ENCODE results near the gene TAF3.

TAF3 gene

DNA sequence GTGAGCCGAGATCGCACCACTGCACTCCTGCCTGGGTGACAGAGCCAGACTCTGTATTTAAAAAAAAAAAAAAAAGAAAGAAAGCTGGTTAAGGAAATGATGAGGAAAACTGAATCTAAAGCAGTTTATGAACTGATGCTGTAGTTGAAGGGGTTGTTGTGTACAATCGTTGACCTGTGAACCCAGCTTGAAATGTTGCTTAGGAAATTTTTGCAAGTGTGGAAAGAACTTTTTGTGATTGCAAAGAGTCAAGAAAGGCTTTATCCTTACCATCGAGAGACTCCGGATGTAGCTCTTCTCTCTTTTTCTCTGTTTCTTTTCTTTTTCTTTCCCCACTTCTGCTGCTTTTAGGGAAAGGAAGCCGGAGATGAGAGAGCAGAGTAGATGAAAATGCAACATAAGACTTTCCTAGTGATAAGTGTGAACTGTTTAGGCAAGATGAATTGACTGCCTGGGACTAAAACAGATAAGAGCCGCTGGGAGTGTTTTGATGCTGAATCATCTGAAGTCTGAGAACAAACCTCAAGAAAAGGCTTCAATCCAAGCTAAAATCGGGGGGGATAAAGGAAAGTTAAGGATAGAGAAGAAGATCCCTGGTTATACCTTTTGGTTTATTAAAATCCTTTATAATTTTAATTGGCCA lies 69.0 kb downstream of the TAF3 start:
- no peak overlapping the region for H3K9ac ChIP-seq (ENCODE audit: low read length)
- H3K27me3 ChIP-seq (ENCODE audit: control insufficient read depth in 1 of 2, insufficient read depth in 2 of 2, low read length in 2 of 2) = no peaks in the 10 kb centered on the region
- H3K4me1 ChIP-seq (ENCODE audit: insufficient read depth, low read length) = no peaks in the 10 kb centered on the region
- H3K27ac ChIP-seq (ENCODE audit: low read depth, low read length) = no peak overlapping the region
- no peak overlapping the region for H3K4me3 ChIP-seq (ENCODE audit: low read depth in 1 of 2, low read length in 2 of 2)
- H3K36me3 ChIP-seq (ENCODE audit: insufficient read depth, low read length) = no peaks in the 10 kb centered on the region
- H3K9me3 ChIP-seq (ENCODE audit: low read length) = no peaks in the 10 kb centered on the region

GRCh38 chr10:7889947-7890542 lies 71.7 kb downstream of the TAF3 start:
- Histone ChIP-seq H3K4me3 (ENCODE audit: low read depth in 1 of 2, low read length in 2 of 2) (no peak overlapping the region), H3K27ac (ENCODE audit: low read depth, low read length) (no peak overlapping the region)

GRCh38 chr10:7890781-7891180 lies 72.5 kb downstream of the TAF3 start:
- H3K27me3 ChIP-seq (ENCODE audit: control insufficient read depth in 1 of 2, insufficient read depth in 2 of 2, low read length in 2 of 2) = no peaks in the 10 kb centered on the region
- H3K9me3 ChIP-seq (ENCODE audit: low read length) = no peaks in the 10 kb centered on the region
- H3K4me3 ChIP-seq (ENCODE audit: low read depth in 1 of 2, low read length in 2 of 2) = no peak overlapping the region
- no peaks in the 10 kb centered on the region for H3K4me1 ChIP-seq (ENCODE audit: insufficient read depth, low read length)
- H3K27ac ChIP-seq (ENCODE audit: low read depth, low read length) = no peak overlapping the region
- H3K36me3 ChIP-seq (ENCODE audit: insufficient read depth, low read length) = no peaks in the 10 kb centered on the region
- no peak overlapping the region for H3K9ac ChIP-seq (ENCODE audit: low read length)

More at GRCh38 chr10:7889947-7890542, 71.7 kb downstream of the TAF3 start:
- Histone ChIP-seq H3K4me1 (ENCODE audit: insufficient read depth, low read length) (no peaks in the 10 kb centered on the region), H3K27me3 (ENCODE audit: control insufficient read depth in 1 of 2, insufficient read depth in 2 of 2, low read length in 2 of 2) (no peaks in the 10 kb centered on the region), H3K36me3 (ENCODE audit: insufficient read depth, low read length) (no peaks in the 10 kb centered on the region), H3K9me3 (ENCODE audit: low read length) (no peaks in the 10 kb centered on the region), H3K9ac (ENCODE audit: low read length) (no peak overlapping the region)

DNA sequence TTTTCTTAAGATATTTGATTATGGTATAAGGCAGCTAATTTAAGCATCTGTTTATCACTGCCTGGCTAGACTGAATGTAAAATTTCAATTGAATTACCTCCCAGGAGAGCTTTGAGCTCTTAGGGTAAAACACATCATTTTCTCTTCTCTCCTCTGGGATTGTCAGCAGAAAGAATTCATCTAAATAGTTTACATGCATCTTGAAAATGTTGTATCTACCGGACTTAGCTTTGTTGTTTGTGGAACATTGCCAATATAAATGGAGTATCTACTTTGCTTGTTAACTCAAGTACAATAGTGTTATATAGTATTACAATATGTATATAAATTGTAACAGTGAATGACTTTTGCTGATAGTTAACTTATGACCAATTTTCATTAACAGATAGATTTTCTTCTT lies 73.3 kb downstream of the TAF3 start:
- Histone ChIP-seq H3K9me3 (ENCODE audit: low read length) (no peaks in the 10 kb centered on the region), H3K4me1 (ENCODE audit: insufficient read depth, low read length) (no peaks in the 10 kb centered on the region), H3K36me3 (ENCODE audit: insufficient read depth, low read length) (no peaks in the 10 kb centered on the region), H3K27me3 (ENCODE audit: control insufficient read depth in 1 of 2, insufficient read depth in 2 of 2, low read length in 2 of 2) (no peaks in the 10 kb centered on the region), H3K27ac (ENCODE audit: low read depth, low read length) (no peak overlapping the region), H3K9ac (ENCODE audit: low read length) (no peak overlapping the region), H3K4me3 (ENCODE audit: low read depth in 1 of 2, low read length in 2 of 2) (no peak overlapping the region)

GRCh38 chr10:7892146-7892545 lies 73.8 kb downstream of the TAF3 start:
- Histone ChIP-seq H3K4me3 (ENCODE audit: low read depth in 1 of 2, low read length in 2 of 2) (no peak overlapping the region), H3K4me1 (ENCODE audit: insufficient read depth, low read length) (no peaks in the 10 kb centered on the region), H3K27me3 (ENCODE audit: control insufficient read depth in 1 of 2, insufficient read depth in 2 of 2, low read length in 2 of 2) (no peaks in the 10 kb centered on the region), H3K9me3 (ENCODE audit: low read length) (no peaks in the 10 kb centered on the region), H3K36me3 (ENCODE audit: insufficient read depth, low read length) (no peaks in the 10 kb centered on the region), H3K9ac (ENCODE audit: low read length) (no peak overlapping the region), H3K27ac (ENCODE audit: low read depth, low read length) (no peak overlapping the region)

DNA sequence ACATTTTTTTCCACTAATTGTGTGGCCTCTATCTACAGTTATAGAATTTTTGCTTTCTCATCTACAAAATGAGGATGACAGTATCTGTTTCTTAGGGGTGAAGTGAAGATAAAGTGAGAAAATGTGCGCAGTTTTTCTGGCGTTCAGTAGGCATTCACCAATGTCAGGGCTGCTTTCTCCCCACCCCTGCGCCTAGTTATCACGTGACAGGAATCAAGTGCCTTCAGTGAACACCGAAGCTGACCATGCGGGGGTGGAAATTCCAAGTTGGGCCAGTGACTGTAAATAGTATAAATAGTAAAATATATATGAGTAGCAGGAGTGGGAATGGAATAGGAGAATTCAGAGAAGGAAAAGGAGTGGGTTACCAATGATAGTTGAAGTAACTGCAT lies 77.4 kb downstream of the TAF3 start:
- H3K9me3 ChIP-seq (ENCODE audit: low read length) = no peaks in the 10 kb centered on the region
- H3K27me3 ChIP-seq (ENCODE audit: control insufficient read depth in 1 of 2, insufficient read depth in 2 of 2, low read length in 2 of 2) = no peaks in the 10 kb centered on the region
- H3K36me3 ChIP-seq (ENCODE audit: insufficient read depth, low read length) = no peaks in the 10 kb centered on the region
- no peak overlapping the region for H3K27ac ChIP-seq (ENCODE audit: low read depth, low read length)
- H3K4me1 ChIP-seq (ENCODE audit: insufficient read depth, low read length) = no peaks in the 10 kb centered on the region
- no peak overlapping the region for H3K4me3 ChIP-seq (ENCODE audit: low read depth in 1 of 2, low read length in 2 of 2)
- no peak overlapping the region for H3K9ac ChIP-seq (ENCODE audit: low read length)

GRCh38 chr10:7896297-7896696 lies 78.0 kb downstream of the TAF3 start:
- Histone ChIP-seq H3K9me3 (ENCODE audit: low read length) (no peaks in the 10 kb centered on the region), H3K36me3 (ENCODE audit: insufficient read depth, low read length) (no peaks in the 10 kb centered on the region), H3K9ac (ENCODE audit: low read length) (no peak overlapping the region), H3K4me1 (ENCODE audit: insufficient read depth, low read length) (no peaks in the 10 kb centered on the region), H3K27ac (ENCODE audit: low read depth, low read length) (no peak overlapping the region), H3K4me3 (ENCODE audit: low read depth in 1 of 2, low read length in 2 of 2) (no peak overlapping the region), H3K27me3 (ENCODE audit: control insufficient read depth in 1 of 2, insufficient read depth in 2 of 2, low read length in 2 of 2) (no peaks in the 10 kb centered on the region)

DNA sequence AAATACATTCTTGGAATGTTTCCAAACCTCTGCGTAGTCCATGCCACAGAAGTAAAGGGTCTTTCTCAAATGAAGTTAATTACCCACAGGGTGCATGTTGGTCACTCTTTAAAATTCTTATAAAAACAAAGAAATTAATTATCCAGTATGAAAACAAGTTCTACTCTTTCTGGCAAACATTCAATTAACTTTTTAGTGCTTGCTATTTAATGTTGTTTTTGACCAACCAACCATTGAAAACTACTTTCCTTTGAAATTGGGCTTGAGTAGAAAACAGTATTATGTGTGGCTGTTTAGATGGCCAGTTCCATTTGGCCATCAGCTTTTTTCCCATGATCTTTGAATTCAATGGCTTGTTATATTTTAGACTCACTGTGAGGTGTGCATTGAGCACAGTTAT lies 83.0 kb downstream of the TAF3 start:
- no peaks in the 10 kb centered on the region for H3K4me1 ChIP-seq (ENCODE audit: insufficient read depth, low read length)
- no peaks in the 10 kb centered on the region for H3K27me3 ChIP-seq (ENCODE audit: control insufficient read depth in 1 of 2, insufficient read depth in 2 of 2, low read length in 2 of 2)
- H3K9ac ChIP-seq (ENCODE audit: low read length) = no peak overlapping the region
- no peak overlapping the region for H3K27ac ChIP-seq (ENCODE audit: low read depth, low read length)
- H3K4me3 ChIP-seq (ENCODE audit: low read depth in 1 of 2, low read length in 2 of 2) = no peak overlapping the region
- H3K36me3 ChIP-seq (ENCODE audit: insufficient read depth, low read length) = no peaks in the 10 kb centered on the region
- no peaks in the 10 kb centered on the region for H3K9me3 ChIP-seq (ENCODE audit: low read length)

DNA sequence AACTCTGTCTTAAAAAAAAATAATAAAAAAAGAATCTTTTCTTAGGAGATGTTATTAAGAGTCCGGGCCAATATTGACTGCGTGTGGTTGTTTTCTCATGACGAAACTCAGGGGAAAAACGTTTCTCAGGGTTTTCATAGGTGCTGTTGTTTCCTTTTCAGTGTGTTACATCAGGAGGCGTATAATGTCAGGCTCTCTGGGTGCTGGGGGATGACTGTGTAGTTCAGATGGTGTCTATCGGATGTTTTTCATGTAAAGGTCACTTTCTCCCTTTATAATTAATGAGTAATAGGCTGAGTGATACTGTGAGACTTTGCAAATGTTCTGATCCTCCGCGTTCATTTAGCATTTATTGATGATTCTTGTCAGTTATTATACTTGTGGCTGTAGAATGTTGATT lies 84.1 kb downstream of the TAF3 start:
- Histone ChIP-seq H3K9ac (ENCODE audit: low read length) (no peak overlapping the region), H3K27me3 (ENCODE audit: control insufficient read depth in 1 of 2, insufficient read depth in 2 of 2, low read length in 2 of 2) (no peaks in the 10 kb centered on the region), H3K9me3 (ENCODE audit: low read length) (no peaks in the 10 kb centered on the region), H3K4me1 (ENCODE audit: insufficient read depth, low read length) (no peaks in the 10 kb centered on the region), H3K27ac (ENCODE audit: low read depth, low read length) (no peak overlapping the region), H3K4me3 (ENCODE audit: low read depth in 1 of 2, low read length in 2 of 2) (no peak overlapping the region), H3K36me3 (ENCODE audit: insufficient read depth, low read length) (no peaks in the 10 kb centered on the region)

- Histone ChIP-seq H3K27ac (ENCODE audit: low read depth, low read length) (no peak overlapping the region), H3K27me3 (ENCODE audit: control insufficient read depth in 1 of 2, insufficient read depth in 2 of 2, low read length in 2 of 2) (no peaks in the 10 kb centered on the region), H3K9me3 (ENCODE audit: low read length) (no peaks in the 10 kb centered on the region), H3K4me3 (ENCODE audit: low read depth in 1 of 2, low read length in 2 of 2) (no peak overlapping the region), H3K9ac (ENCODE audit: low read length) (no peak overlapping the region), H3K4me1 (ENCODE audit: insufficient read depth, low read length) (no peaks in the 10 kb centered on the region), H3K36me3 (ENCODE audit: insufficient read depth, low read length) (no peaks in the 10 kb centered on the region)
Measured at GRCh38 chr10:7903851-7904250, 85.5 kb downstream of the TAF3 start.

GRCh38 chr10:7906128-7906527 lies 87.8 kb downstream of the TAF3 start:
- Histone ChIP-seq H3K4me1 (ENCODE audit: insufficient read depth, low read length) (no peaks in the 10 kb centered on the region), H3K9ac (ENCODE audit: low read length) (no peak overlapping the region), H3K9me3 (ENCODE audit: low read length) (no peaks in the 10 kb centered on the region), H3K27ac (ENCODE audit: low read depth, low read length) (no peak overlapping the region), H3K36me3 (ENCODE audit: insufficient read depth, low read length) (no peaks in the 10 kb centered on the region), H3K4me3 (ENCODE audit: low read depth in 1 of 2, low read length in 2 of 2) (no peak overlapping the region), H3K27me3 (ENCODE audit: control insufficient read depth in 1 of 2, insufficient read depth in 2 of 2, low read length in 2 of 2) (no peaks in the 10 kb centered on the region)

GRCh38 chr10:7908541-7909210 lies 90.4 kb downstream of the TAF3 start:
- H3K9ac ChIP-seq (ENCODE audit: low read length) = no peak overlapping the region
- H3K27ac ChIP-seq (ENCODE audit: low read depth, low read length) = no peak overlapping the region
- H3K27me3 ChIP-seq (ENCODE audit: control insufficient read depth in 1 of 2, insufficient read depth in 2 of 2, low read length in 2 of 2) = no peaks in the 10 kb centered on the region
- peaks cover 5% of the 10 kb centered on the region for H3K4me1 ChIP-seq (ENCODE audit: insufficient read depth, low read length)
- no peaks in the 10 kb centered on the region for H3K36me3 ChIP-seq (ENCODE audit: insufficient read depth, low read length)
- H3K9me3 ChIP-seq (ENCODE audit: low read length) = no peaks in the 10 kb centered on the region
- H3K4me3 ChIP-seq (ENCODE audit: low read depth in 1 of 2, low read length in 2 of 2) = no peak overlapping the region
